ENCODE measurements around the gene IGF1. TPM values are rescaled to one million over a fixed set of nuclear protein-coding genes. Genes with fewer than 3 reads are reported as not detected.

The IGF1 gene
- total and polyA plus RNA-seq, 4 donors: 5.0 to 60.7 (median 10.5) TPM

GRCh38 chr12:102481705-102482425 is 1.5 kb upstream of the IGF1 start:
- TF ChIP-seq CTCF (IDR thresholded peaks at IDR 0.05; ENCODE audit: control extremely low read depth, extremely low read depth): no peak
- no peak overlapping the region for H3K4me3 ChIP-seq
- H3K27ac ChIP-seq (ENCODE audit: low read depth in 1 of 2, low read length in 1 of 2): no peak overlapping the region
- no peak for ATAC-seq (ENCODE audit: insufficient read depth, low FRiP score)
- H3K9me3 ChIP-seq (ENCODE audit: control insufficient read depth in 4 of 4, insufficient read depth in 3 of 4, low read length in 3 of 4): peaks cover 0 to 12% (median 0%) of the 10 kb centered on the region in 4 donors
- no peak overlapping the region for H3K9ac ChIP-seq (ENCODE audit: insufficient read depth in 1 of 2, low read length in 2 of 2)
- H3K36me3 ChIP-seq (ENCODE audit: control insufficient read depth in 4 of 4, insufficient read depth in 4 of 4, low read length in 4 of 4): no peaks in the 10 kb centered on the region
- H3K27me3 ChIP-seq (ENCODE audit: control insufficient read depth in 3 of 3, insufficient read depth in 3 of 3, low read length in 2 of 3): no peaks in the 10 kb centered on the region
- H3K4me1 ChIP-seq (ENCODE audit: control insufficient read depth in 5 of 5, insufficient read depth in 5 of 5, low read length in 5 of 5): peaks cover 0 to 38% (median 11%) of the 10 kb centered on the region in 5 donors
- DNase-seq: no peak

GRCh38 chr12:102479939-102480338 is 424 bp downstream of the IGF1 start:
- H3K9ac ChIP-seq (ENCODE audit: insufficient read depth in 1 of 2, low read length in 2 of 2): no peak overlapping the region
- WGBS, 2 donors: 36 to 67% methylated on average over 4 of the region's 4 CpGs
- no peaks in the 10 kb centered on the region for H3K27me3 ChIP-seq (ENCODE audit: control insufficient read depth in 3 of 3, insufficient read depth in 3 of 3, low read length in 2 of 3)
- no peak overlapping the region for H3K4me3 ChIP-seq
- H3K4me1 ChIP-seq (ENCODE audit: control insufficient read depth in 5 of 5, insufficient read depth in 5 of 5, low read length in 5 of 5): peaks cover 0 to 39% (median 11%) of the 10 kb centered on the region in 5 donors
- no peak overlapping the region for H3K27ac ChIP-seq (ENCODE audit: low read depth in 1 of 2, low read length in 1 of 2)
- H3K9me3 ChIP-seq (ENCODE audit: control insufficient read depth in 4 of 4, insufficient read depth in 3 of 4, low read length in 3 of 4): peaks cover 0 to 12% (median 0%) of the 10 kb centered on the region in 4 donors
- DNase-seq (peak in 1 of 3 donors; percentile 31), ATAC-seq (ENCODE audit: insufficient read depth, low FRiP score) (no peak)
- no peak for TF ChIP-seq CTCF (IDR thresholded peaks at IDR 0.05; ENCODE audit: control extremely low read depth, extremely low read depth)
- no peaks in the 10 kb centered on the region for H3K36me3 ChIP-seq (ENCODE audit: control insufficient read depth in 4 of 4, insufficient read depth in 4 of 4, low read length in 4 of 4)

DNA sequence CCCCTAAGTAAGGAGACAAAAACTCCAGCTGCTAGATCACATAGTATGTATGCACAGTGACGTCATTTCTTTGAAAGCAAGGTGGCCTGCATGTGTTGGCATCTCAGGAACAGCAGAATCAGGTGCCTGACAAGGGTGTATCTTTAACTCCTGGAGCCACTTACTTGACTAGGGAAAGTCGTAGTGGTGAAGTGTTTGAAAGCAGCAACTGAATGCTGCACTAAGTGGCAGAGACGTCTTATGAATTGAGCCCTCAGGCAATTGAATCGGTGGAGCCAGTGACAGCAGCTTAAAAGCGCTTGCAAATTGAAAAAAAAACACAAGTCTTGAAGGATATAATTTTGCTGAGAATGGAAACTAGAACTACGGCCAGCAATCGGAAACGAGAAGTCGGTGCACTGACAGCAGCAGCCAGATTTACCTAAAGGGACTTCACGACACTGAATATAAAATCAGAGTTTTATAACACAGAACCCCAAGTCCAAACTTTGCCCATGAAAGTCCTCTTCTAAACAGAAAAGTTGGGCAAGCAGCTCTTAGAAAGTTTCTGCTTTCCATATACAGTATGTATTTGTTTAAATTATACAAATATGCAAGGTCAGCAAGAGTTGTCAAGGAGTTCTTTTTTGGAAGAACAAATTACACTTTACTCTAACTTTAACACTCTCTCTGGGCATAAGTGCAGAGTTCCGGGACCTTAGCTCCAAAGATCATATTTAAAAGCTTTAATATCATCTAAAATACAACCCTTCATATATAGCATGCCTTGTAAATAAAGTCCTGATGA is 1.1 kb downstream of the IGF1 start:
- Histone ChIP-seq H3K36me3 (ENCODE audit: control insufficient read depth in 4 of 4, insufficient read depth in 4 of 4, low read length in 4 of 4) (no peaks in the 10 kb centered on the region), H3K9me3 (ENCODE audit: control insufficient read depth in 4 of 4, insufficient read depth in 3 of 4, low read length in 3 of 4) (peaks cover 0 to 12% (median 0%) of the 10 kb centered on the region in 4 donors), H3K4me1 (ENCODE audit: control insufficient read depth in 5 of 5, insufficient read depth in 5 of 5, low read length in 5 of 5) (peaks cover 0 to 41% (median 11%) of the 10 kb centered on the region in 5 donors), H3K9ac (ENCODE audit: insufficient read depth in 1 of 2, low read length in 2 of 2) (peak overlapping the region in 1 of 2 donors; percentile 73), H3K4me3 (no peak overlapping the region), H3K27me3 (ENCODE audit: control insufficient read depth in 3 of 3, insufficient read depth in 3 of 3, low read length in 2 of 3) (no peaks in the 10 kb centered on the region), H3K27ac (ENCODE audit: low read depth in 1 of 2, low read length in 1 of 2) (peak overlapping the region in 1 of 2 donors; percentile 52)
- no peak for TF ChIP-seq CTCF (IDR thresholded peaks at IDR 0.05; ENCODE audit: control extremely low read depth, extremely low read depth)
- DNase-seq (peak; percentile 31 to 69 (median 63)), ATAC-seq (ENCODE audit: insufficient read depth, low FRiP score) (no peak)
- 29 to 48% methylated on average over 11 of the region's 11 CpGs for WGBS, 2 donors

Data from lung (tissue), 12 donors.